ENCODE measurements around the gene THRAP3.

THRAP3 gene

GRCh38 chr1:36352125-36352909, 128.1 kb downstream of the THRAP3 start:
- DNase-seq (ENCODE audit: low spot score): no peak

GRCh38 chr1:36352910-36353878, 129.0 kb downstream of the THRAP3 start:
- no peak for DNase-seq (ENCODE audit: low spot score)

- DNase-seq (ENCODE audit: low spot score): no peak
Observed at GRCh38 chr1:36354486-36354885, 130.2 kb downstream of the THRAP3 start.
